Measurements from ENCODE around the gene SLC8B1. TPM values are rescaled to one million over a fixed set of nuclear protein-coding genes. Genes with fewer than 3 reads are reported as not detected.

Gene SLC8B1
- total RNA-seq, 1 donor from 2014 or later: 3.0 TPM

DNA sequence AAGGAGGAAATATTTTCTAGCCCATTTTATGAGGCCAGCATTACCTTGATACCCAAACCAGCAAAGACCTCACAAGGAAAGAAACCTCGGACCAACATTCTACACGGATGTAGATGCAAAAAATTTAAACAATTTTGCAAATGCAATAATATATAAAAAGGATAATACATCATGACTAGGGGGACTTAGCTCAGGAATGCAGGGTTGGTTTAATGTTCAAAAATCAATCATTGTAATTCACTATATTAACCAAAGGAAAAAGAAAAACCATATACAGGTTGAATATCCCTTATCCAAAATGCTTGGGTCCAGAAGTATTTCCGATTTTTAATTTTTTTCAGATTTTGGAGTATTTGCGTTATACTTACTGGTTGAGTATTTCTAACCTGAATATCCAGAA is 80.6 kb downstream of the SLC8B1 start:
- no peak overlapping the region for H3K4me3 ChIP-seq
- H3K27me3 ChIP-seq: no peaks in the 10 kb centered on the region
- no peaks in the 10 kb centered on the region for H3F3A ChIP-seq (ENCODE audit: low read depth)
- H3K9ac ChIP-seq: no peak overlapping the region
- no peak overlapping the region for H3K27ac ChIP-seq
- no peaks in the 10 kb centered on the region for H3K9me3 ChIP-seq (ENCODE audit: low read depth)
- TF ChIP-seq CTCF (IDR thresholded peaks at IDR 0.05) (no peak), EZH2phosphoT487 (IDR thresholded peaks at IDR 0.05) (no peak), EZH2 (IDR thresholded peaks at IDR 0.05) (no peak)
- peaks cover 8% of the 10 kb centered on the region for H3K36me3 Mint-ChIP-seq
- peaks cover 13% of the 10 kb centered on the region for H3K27me3 Mint-ChIP-seq (ENCODE audit: insufficient read depth, low read depth)
- DNase-seq (ENCODE audit: low spot score): no peak
- no peaks in the 10 kb centered on the region for H3K79me2 ChIP-seq (ENCODE audit: low read depth)
- no peak overlapping the region for H3K27ac Mint-ChIP-seq
- no peak overlapping the region for H3K4me2 ChIP-seq
- H3K36me3 ChIP-seq: no peaks in the 10 kb centered on the region
- H3K4me1 Mint-ChIP-seq: peaks cover 3% of the 10 kb centered on the region
- H3K9me3 Mint-ChIP-seq: peaks cover 3% of the 10 kb centered on the region
- H4K20me1 ChIP-seq (ENCODE audit: low read depth): no peaks in the 10 kb centered on the region
- no peaks in the 10 kb centered on the region for H3K4me1 ChIP-seq
- H3K4me3 Mint-ChIP-seq: no peak overlapping the region
- no peak overlapping the region for H2AFZ ChIP-seq (replicated peaks)

GRCh38 chr12:113253532-113254285 is 81.2 kb downstream of the SLC8B1 start:
- H2AFZ ChIP-seq (replicated peaks): no peak overlapping the region
- no peaks in the 10 kb centered on the region for H3K4me1 ChIP-seq
- no peak overlapping the region for H3K27ac ChIP-seq
- Mint-ChIP-seq H3K9me3 (peaks cover 3% of the 10 kb centered on the region), H3K36me3 (peaks cover 8% of the 10 kb centered on the region), H3K4me1 (no peaks in the 10 kb centered on the region), H3K4me3 (no peak overlapping the region), H3K27me3 (ENCODE audit: insufficient read depth, low read depth) (peaks cover 14% of the 10 kb centered on the region), H3K27ac (no peak overlapping the region)
- H3K36me3 ChIP-seq: no peaks in the 10 kb centered on the region
- no peak overlapping the region for H3K4me3 ChIP-seq
- H4K20me1 ChIP-seq (ENCODE audit: low read depth): no peaks in the 10 kb centered on the region
- no peaks in the 10 kb centered on the region for H3K27me3 ChIP-seq
- no peaks in the 10 kb centered on the region for H3K79me2 ChIP-seq (ENCODE audit: low read depth)
- H3F3A ChIP-seq (ENCODE audit: low read depth): no peaks in the 10 kb centered on the region
- no peak for TF ChIP-seq CTCF (IDR thresholded peaks at IDR 0.05)
- TF ChIP-seq EZH2 (IDR thresholded peaks at IDR 0.05): no peak
- TF ChIP-seq EZH2phosphoT487 (IDR thresholded peaks at IDR 0.05): no peak
- no peak for DNase-seq (ENCODE audit: low spot score)
- no peak overlapping the region for H3K9ac ChIP-seq
- H3K4me2 ChIP-seq: no peak overlapping the region
- no peaks in the 10 kb centered on the region for H3K9me3 ChIP-seq (ENCODE audit: low read depth)

- H3K4me2 ChIP-seq: no peak overlapping the region
- H3K9ac ChIP-seq: no peak overlapping the region
- H3K4me3 Mint-ChIP-seq: no peak overlapping the region
- no peak overlapping the region for H2AFZ ChIP-seq (replicated peaks)
- no peaks in the 10 kb centered on the region for H4K20me1 ChIP-seq (ENCODE audit: low read depth)
- no peak overlapping the region for H3K4me3 ChIP-seq
- no peaks in the 10 kb centered on the region for H3K36me3 ChIP-seq
- no peak overlapping the region for H3K27ac ChIP-seq
- H3K79me2 ChIP-seq (ENCODE audit: low read depth): no peaks in the 10 kb centered on the region
- H3K27me3 ChIP-seq: no peaks in the 10 kb centered on the region
- no peaks in the 10 kb centered on the region for H3K9me3 ChIP-seq (ENCODE audit: low read depth)
- no peak overlapping the region for H3K27ac Mint-ChIP-seq
- H3F3A ChIP-seq (ENCODE audit: low read depth): no peaks in the 10 kb centered on the region
- TF ChIP-seq EZH2phosphoT487 (IDR thresholded peaks at IDR 0.05) (no peak), CTCF (IDR thresholded peaks at IDR 0.05) (no peak), EZH2 (IDR thresholded peaks at IDR 0.05) (no peak)
- H3K4me1 Mint-ChIP-seq: peaks cover 7% of the 10 kb centered on the region
- peaks cover 2% of the 10 kb centered on the region for H3K4me1 ChIP-seq
- DNase-seq (ENCODE audit: low spot score): no peak
- H3K27me3 Mint-ChIP-seq (ENCODE audit: insufficient read depth, low read depth): peaks cover 14% of the 10 kb centered on the region
- H3K36me3 Mint-ChIP-seq: peaks cover 11% of the 10 kb centered on the region
- peaks cover 3% of the 10 kb centered on the region for H3K9me3 Mint-ChIP-seq
Measured at GRCh38 chr12:113252494-113252893, 82.4 kb downstream of the SLC8B1 start.
